ENCODE results near the gene ZNF547. TPM values are rescaled to one million over a fixed set of nuclear protein-coding genes. Genes with fewer than 3 reads are reported as not detected.

Gene ZNF547
- total RNA-seq, 5 donors from 2014 or later (not counting 1 experiment from before 2014, with no cell fraction given), result 0.77 to 4.8 (median 3.5) TPM

GRCh38 chr19:57389730-57390598 lies 26.6 kb downstream of the ZNF547 start, which contains the start of gene ZNF548:
ZNF548 (plus strand) TSS chr19:57389854; CDS start chr19:57390100, 246 bp downstream.
- H3K4me3 Mint-ChIP-seq, result peak within 1 kb of the TSS; percentile 95 to 98 (median 97)
- H3K36me3 Mint-ChIP-seq, result peaks cover 40% of the 10 kb centered on the region
- Histone ChIP-seq H3K27ac (ENCODE audit: low read length) (peak within 1 kb of the TSS; percentile 92), H3K4me3 (ENCODE audit: control insufficient read depth in 1 of 2, extremely low read depth in 1 of 2, low read length in 1 of 2) (peak within 1 kb of the TSS; percentile 77 to 90), H3K9me3 (no peaks in the 10 kb centered on the region), H3K36me3 (ENCODE audit: control insufficient read depth in 2 of 2, extremely low read depth in 1 of 2, insufficient read depth in 1 of 2, low read length in 1 of 2) (peaks cover 8 to 14% of the 10 kb centered on the region in 2 donors), H3K27me3 (replicated peaks in 1 of 2; ENCODE audit: control insufficient read depth in 2 of 2, extremely low read depth in 1 of 2, insufficient read depth in 2 of 2, low read length in 1 of 2) (peaks cover 0 to 3% of the 10 kb centered on the region in 2 experiments), H3K4me1 (ENCODE audit: control insufficient read depth in 1 of 2, extremely low read depth in 1 of 2, insufficient read depth in 2 of 2, low read length in 2 of 2) (peaks cover 14 to 16% of the 10 kb centered on the region in 2 experiments)
- POLR2A ChIA-PET, result interaction anchor here in 1 of 2 donors (0.6 kb wide), 1 partner anchor 93 kb away, joined by 7 read pairs; no protein-coding TSS in a partner anchor
- ATAC-seq (replicated peaks in 1 of 4) (peak; percentile 97 to 100 (median 100)), DNase-seq (peak; percentile 83 to 99 (median 97))
- H3K9me3 Mint-ChIP-seq, result peaks cover 12 to 18% (median 13%) of the 10 kb centered on the region in 3 donors
- H3K27ac Mint-ChIP-seq, result peak within 1 kb of the TSS; percentile 92 to 97
- H3K27me3 Mint-ChIP-seq, result no peaks in the 10 kb centered on the region
- H3K4me1 Mint-ChIP-seq, result peaks cover 35 to 48% (median 41%) of the 10 kb centered on the region in 3 donors
- WGBS (ENCODE audit: insufficient coverage), result 2% methylated on average over 49 of the region's 50 CpGs
- CTCF ChIA-PET, result interaction anchor here (0.5 to 1.0 kb wide), 5 partner anchors 16 to 769 kb away, joined by 3 read pairs; partner anchors contain the start of gene ZNF416 (in 1 of the 2)

- Histone ChIP-seq H3K27ac (ENCODE audit: low read length) (no peak overlapping the region), H3K4me3 (ENCODE audit: control insufficient read depth in 1 of 2, extremely low read depth in 1 of 2, low read length in 1 of 2) (no peak overlapping the region), H3K27me3 (replicated peaks in 1 of 2; ENCODE audit: control insufficient read depth in 2 of 2, extremely low read depth in 1 of 2, insufficient read depth in 2 of 2, low read length in 1 of 2) (no peaks in the 10 kb centered on the region), H3K36me3 (ENCODE audit: control insufficient read depth in 2 of 2, extremely low read depth in 1 of 2, insufficient read depth in 1 of 2, low read length in 1 of 2) (peaks cover 30 to 60% of the 10 kb centered on the region in 2 donors), H3K9me3 (no peaks in the 10 kb centered on the region), H3K4me1 (ENCODE audit: control insufficient read depth in 1 of 2, extremely low read depth in 1 of 2, insufficient read depth in 2 of 2, low read length in 2 of 2) (peaks cover 1 to 5% of the 10 kb centered on the region in 2 experiments)
- 100% methylated on average over 5 of the region's 5 CpGs for WGBS (ENCODE audit: insufficient coverage)
- DNase-seq, result no peak
- no peak overlapping the region for H3K27ac Mint-ChIP-seq
- ChIA-PET CTCF (no interaction called here), POLR2A (no interaction called here)
- peaks cover 46 to 58% (median 50%) of the 10 kb centered on the region in 3 donors for H3K9me3 Mint-ChIP-seq
- no peak for ATAC-seq (replicated peaks in 1 of 4)
- peaks cover 17 to 35% (median 25%) of the 10 kb centered on the region in 3 donors for H3K4me1 Mint-ChIP-seq
- H3K4me3 Mint-ChIP-seq, result no peak overlapping the region
- peaks cover 89% of the 10 kb centered on the region for H3K36me3 Mint-ChIP-seq
- H3K27me3 Mint-ChIP-seq, result no peaks in the 10 kb centered on the region
Measured at GRCh38 chr19:57395710-57396109, 32.4 kb downstream of the ZNF547 start.

GRCh38 chr19:57398868-57399267 lies 35.5 kb downstream of the ZNF547 start:
- no peak for DNase-seq
- peaks cover 84% of the 10 kb centered on the region for H3K36me3 Mint-ChIP-seq
- H3K4me3 ChIP-seq (ENCODE audit: control insufficient read depth in 1 of 2, extremely low read depth in 1 of 2, low read length in 1 of 2), result no peak overlapping the region
- WGBS (ENCODE audit: insufficient coverage), result 92% methylated on average over 2 of the region's 5 CpGs
- H3K9me3 Mint-ChIP-seq, result peaks cover 45 to 70% (median 61%) of the 10 kb centered on the region in 3 donors
- no peaks in the 10 kb centered on the region for H3K4me1 ChIP-seq (ENCODE audit: control insufficient read depth in 1 of 2, extremely low read depth in 1 of 2, insufficient read depth in 2 of 2, low read length in 2 of 2)
- H3K27me3 ChIP-seq (replicated peaks in 1 of 2; ENCODE audit: control insufficient read depth in 2 of 2, extremely low read depth in 1 of 2, insufficient read depth in 2 of 2, low read length in 1 of 2), result no peaks in the 10 kb centered on the region
- ATAC-seq (replicated peaks in 1 of 4), result no peak
- no peak overlapping the region for H3K27ac ChIP-seq (ENCODE audit: low read length)
- POLR2A ChIA-PET, result interaction anchor here in 1 of 2 donors (0.6 kb wide), 1 partner anchor 296 kb away, joined by 5 read pairs; no protein-coding TSS in a partner anchor
- H3K9me3 ChIP-seq, result no peaks in the 10 kb centered on the region
- H3K4me3 Mint-ChIP-seq, result no peak overlapping the region
- CTCF ChIA-PET, result no interaction called here
- H3K36me3 ChIP-seq (ENCODE audit: control insufficient read depth in 2 of 2, extremely low read depth in 1 of 2, insufficient read depth in 1 of 2, low read length in 1 of 2), result peaks cover 27 to 54% of the 10 kb centered on the region in 2 donors
- H3K27ac Mint-ChIP-seq, result no peak overlapping the region
- H3K4me1 Mint-ChIP-seq, result peaks cover 0 to 18% (median 8%) of the 10 kb centered on the region in 3 donors
- no peaks in the 10 kb centered on the region for H3K27me3 Mint-ChIP-seq

- Mint-ChIP-seq H3K27ac (no peak overlapping the region), H3K27me3 (no peaks in the 10 kb centered on the region)
Measured at GRCh38 chr19:57403737-57404563, 40.6 kb downstream of the ZNF547 start.

GRCh38 chr19:57406516-57407123 lies 43.3 kb downstream of the ZNF547 start:
- H3K36me3 Mint-ChIP-seq, result peaks cover 15% of the 10 kb centered on the region
- ChIA-PET CTCF (interaction anchor here in 1 of 2 donors (0.5 to 1.0 kb wide), 2 partner anchors 17 to 302 kb away, joined by 3 read pairs; partner anchors contain the start of gene ZNF548), POLR2A (no interaction called here)
- H3K27me3 Mint-ChIP-seq, result no peaks in the 10 kb centered on the region
- Histone ChIP-seq H3K9me3 (no peaks in the 10 kb centered on the region), H3K4me1 (ENCODE audit: control insufficient read depth in 1 of 2, extremely low read depth in 1 of 2, insufficient read depth in 2 of 2, low read length in 2 of 2) (peaks cover 3 to 12% of the 10 kb centered on the region in 2 experiments), H3K27ac (ENCODE audit: low read length) (no peak overlapping the region), H3K4me3 (ENCODE audit: control insufficient read depth in 1 of 2, extremely low read depth in 1 of 2, low read length in 1 of 2) (no peak overlapping the region), H3K36me3 (ENCODE audit: control insufficient read depth in 2 of 2, extremely low read depth in 1 of 2, insufficient read depth in 1 of 2, low read length in 1 of 2) (peaks cover 0 to 1% of the 10 kb centered on the region in 2 donors), H3K27me3 (replicated peaks in 1 of 2; ENCODE audit: control insufficient read depth in 2 of 2, extremely low read depth in 1 of 2, insufficient read depth in 2 of 2, low read length in 1 of 2) (no peaks in the 10 kb centered on the region)
- DNase-seq (peak; percentile 34 to 78 (median 62)), ATAC-seq (replicated peaks in 1 of 4) (peak; percentile 32 to 43 (median 40))
- H3K4me3 Mint-ChIP-seq, result no peak overlapping the region
- WGBS (ENCODE audit: insufficient coverage), result 12% methylated on average over 7 of the region's 8 CpGs
- peaks cover 12 to 20% (median 15%) of the 10 kb centered on the region in 3 donors for H3K4me1 Mint-ChIP-seq
- no peak overlapping the region for H3K27ac Mint-ChIP-seq
- peaks cover 0 to 7% (median 6%) of the 10 kb centered on the region in 3 donors for H3K9me3 Mint-ChIP-seq

More at GRCh38 chr19:57403737-57404563, 40.6 kb downstream of the ZNF547 start:
- ATAC-seq (replicated peaks in 1 of 4) (no peak), DNase-seq (no peak)
- Mint-ChIP-seq H3K4me1 (peaks cover 2 to 8% (median 5%) of the 10 kb centered on the region in 3 donors), H3K36me3 (peaks cover 33% of the 10 kb centered on the region), H3K4me3 (no peak overlapping the region), H3K9me3 (peaks cover 10 to 27% (median 17%) of the 10 kb centered on the region in 3 donors)
- Histone ChIP-seq H3K27me3 (replicated peaks in 1 of 2; ENCODE audit: control insufficient read depth in 2 of 2, extremely low read depth in 1 of 2, insufficient read depth in 2 of 2, low read length in 1 of 2) (no peaks in the 10 kb centered on the region), H3K4me1 (ENCODE audit: control insufficient read depth in 1 of 2, extremely low read depth in 1 of 2, insufficient read depth in 2 of 2, low read length in 2 of 2) (peaks cover 0 to 3% of the 10 kb centered on the region in 2 experiments), H3K9me3 (no peaks in the 10 kb centered on the region), H3K27ac (ENCODE audit: low read length) (no peak overlapping the region), H3K4me3 (ENCODE audit: control insufficient read depth in 1 of 2, extremely low read depth in 1 of 2, low read length in 1 of 2) (no peak overlapping the region), H3K36me3 (ENCODE audit: control insufficient read depth in 2 of 2, extremely low read depth in 1 of 2, insufficient read depth in 1 of 2, low read length in 1 of 2) (peaks cover 7 to 11% of the 10 kb centered on the region in 2 donors)
- POLR2A ChIA-PET, result no interaction called here
- 90% methylated on average over 8 of the region's 9 CpGs for WGBS (ENCODE audit: insufficient coverage)
- CTCF ChIA-PET, result interaction anchor here in 1 of 2 donors (0.7 kb wide), 1 partner anchor 96 kb away, joined by 3 read pairs; no protein-coding TSS in a partner anchor
